ENCODE data around the gene OSBPL10.

The OSBPL10 gene

GRCh38 chr3:31743331-31744089 is 237.6 kb downstream of the OSBPL10 start:
- Histone ChIP-seq H3K27me3 (ENCODE audit: control insufficient read depth, insufficient read depth, low read length) (no peaks in the 10 kb centered on the region), H3K36me3 (ENCODE audit: insufficient read depth, low read length) (peaks cover 7% of the 10 kb centered on the region), H3K9ac (ENCODE audit: low read depth, low read length) (no peak overlapping the region), H3K4me1 (ENCODE audit: control insufficient read depth, insufficient read depth, low read length) (no peaks in the 10 kb centered on the region), H3K4me2 (ENCODE audit: low read length) (no peak overlapping the region), H3K9me3 (replicated peaks; ENCODE audit: low read length) (no peaks in the 10 kb centered on the region), H3K4me3 (ENCODE audit: low read length) (no peak overlapping the region)

DNA sequence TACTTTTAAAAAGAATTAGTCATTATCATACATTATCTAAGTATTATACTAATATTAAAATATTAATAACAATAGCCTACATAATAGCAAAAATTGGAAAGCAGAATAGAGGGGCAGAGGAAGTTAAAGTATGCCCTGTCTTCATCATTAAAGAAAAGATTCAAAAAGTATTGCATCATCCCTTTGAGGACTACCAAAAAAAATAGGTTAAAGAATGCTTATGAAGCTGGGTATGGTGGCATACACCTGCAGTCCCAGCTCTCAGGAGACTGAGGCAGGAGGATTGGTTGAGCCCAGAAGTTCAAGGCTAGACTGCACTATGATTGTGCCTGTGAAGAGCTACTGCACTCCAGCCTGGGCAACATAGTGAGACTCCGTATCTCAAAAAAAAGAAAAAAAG is 240.7 kb downstream of the OSBPL10 start:
- Histone ChIP-seq H3K27me3 (ENCODE audit: control insufficient read depth, insufficient read depth, low read length) (no peaks in the 10 kb centered on the region), H3K36me3 (ENCODE audit: insufficient read depth, low read length) (no peaks in the 10 kb centered on the region), H3K9ac (ENCODE audit: low read depth, low read length) (no peak overlapping the region), H3K4me2 (ENCODE audit: low read length) (no peak overlapping the region), H3K4me1 (ENCODE audit: control insufficient read depth, insufficient read depth, low read length) (no peaks in the 10 kb centered on the region), H3K9me3 (replicated peaks; ENCODE audit: low read length) (no peaks in the 10 kb centered on the region), H3K4me3 (ENCODE audit: low read length) (no peak overlapping the region)

GRCh38 chr3:31738412-31738811 is 242.7 kb downstream of the OSBPL10 start:
- no peak overlapping the region for H3K4me3 ChIP-seq (ENCODE audit: low read length)
- no peaks in the 10 kb centered on the region for H3K9me3 ChIP-seq (replicated peaks; ENCODE audit: low read length)
- H3K36me3 ChIP-seq (ENCODE audit: insufficient read depth, low read length), result no peaks in the 10 kb centered on the region
- H3K27me3 ChIP-seq (ENCODE audit: control insufficient read depth, insufficient read depth, low read length), result no peaks in the 10 kb centered on the region
- H3K4me2 ChIP-seq (ENCODE audit: low read length), result no peak overlapping the region
- H3K9ac ChIP-seq (ENCODE audit: low read depth, low read length), result no peak overlapping the region
- peaks cover under 1% of the 10 kb centered on the region for H3K4me1 ChIP-seq (ENCODE audit: control insufficient read depth, insufficient read depth, low read length)

GRCh38 chr3:31735667-31736066 is 245.4 kb downstream of the OSBPL10 start:
- H3K4me1 ChIP-seq (ENCODE audit: control insufficient read depth, insufficient read depth, low read length), result peaks cover 4% of the 10 kb centered on the region
- no peak overlapping the region for H3K4me3 ChIP-seq (ENCODE audit: low read length)

GRCh38 chr3:31733234-31733667 is 247.8 kb downstream of the OSBPL10 start:
- Histone ChIP-seq H3K4me3 (ENCODE audit: low read length) (no peak overlapping the region), H3K27me3 (ENCODE audit: control insufficient read depth, insufficient read depth, low read length) (no peaks in the 10 kb centered on the region), H3K9ac (ENCODE audit: low read depth, low read length) (no peak overlapping the region), H3K36me3 (ENCODE audit: insufficient read depth, low read length) (no peaks in the 10 kb centered on the region), H3K4me1 (ENCODE audit: control insufficient read depth, insufficient read depth, low read length) (peaks cover 4% of the 10 kb centered on the region), H3K9me3 (replicated peaks; ENCODE audit: low read length) (no peaks in the 10 kb centered on the region), H3K4me2 (ENCODE audit: low read length) (no peak overlapping the region)

More at GRCh38 chr3:31735667-31736066, 245.4 kb downstream of the OSBPL10 start:
- Histone ChIP-seq H3K9ac (ENCODE audit: low read depth, low read length) (no peak overlapping the region), H3K27me3 (ENCODE audit: control insufficient read depth, insufficient read depth, low read length) (no peaks in the 10 kb centered on the region), H3K4me2 (ENCODE audit: low read length) (no peak overlapping the region), H3K36me3 (ENCODE audit: insufficient read depth, low read length) (no peaks in the 10 kb centered on the region), H3K9me3 (replicated peaks; ENCODE audit: low read length) (no peaks in the 10 kb centered on the region)

DNA sequence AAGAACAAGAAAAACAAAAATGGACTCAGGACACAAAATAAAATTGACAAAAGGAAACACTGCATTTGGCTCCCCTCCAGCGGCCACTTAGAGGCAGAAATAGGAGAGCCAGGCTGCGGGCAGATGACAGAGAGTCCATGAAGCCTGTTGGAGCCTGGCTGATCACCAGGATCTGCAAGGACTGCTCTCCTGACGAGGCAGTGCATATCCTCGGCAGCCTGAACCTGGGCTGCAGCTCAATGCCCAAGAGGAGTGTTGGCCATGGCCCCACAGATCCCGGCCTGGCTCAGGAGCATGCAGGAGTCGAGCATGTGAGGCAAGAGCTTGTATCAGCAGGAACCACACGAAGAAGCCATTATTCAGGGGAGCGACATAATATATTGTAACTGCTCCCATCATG is 248.5 kb downstream of the OSBPL10 start:
- Histone ChIP-seq H3K36me3 (ENCODE audit: insufficient read depth, low read length) (no peaks in the 10 kb centered on the region), H3K9me3 (replicated peaks; ENCODE audit: low read length) (no peaks in the 10 kb centered on the region), H3K4me1 (ENCODE audit: control insufficient read depth, insufficient read depth, low read length) (peaks cover 4% of the 10 kb centered on the region), H3K27me3 (ENCODE audit: control insufficient read depth, insufficient read depth, low read length) (no peaks in the 10 kb centered on the region), H3K9ac (ENCODE audit: low read depth, low read length) (no peak overlapping the region), H3K4me3 (ENCODE audit: low read length) (no peak overlapping the region), H3K4me2 (ENCODE audit: low read length) (no peak overlapping the region)

DNA sequence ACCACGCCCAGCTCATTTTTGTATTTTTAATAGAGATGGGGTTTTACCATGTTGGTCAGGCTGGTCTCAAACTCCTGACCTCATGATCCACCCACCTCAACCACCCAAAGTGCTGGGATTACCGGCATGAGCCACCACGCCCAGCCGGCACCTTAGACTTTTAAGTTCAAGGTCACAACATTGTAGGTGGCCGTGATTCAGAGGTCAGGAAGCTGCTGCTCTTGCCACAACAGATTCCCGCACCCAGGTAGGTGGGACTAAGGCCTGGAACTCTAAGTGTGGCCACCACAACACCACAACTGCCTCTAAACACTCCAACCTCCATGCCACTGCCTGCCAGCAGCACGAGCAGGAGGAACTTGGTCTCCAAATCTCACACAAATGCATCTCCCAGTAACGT is 251.5 kb downstream of the OSBPL10 start:
- H3K36me3 ChIP-seq (ENCODE audit: insufficient read depth, low read length), result no peaks in the 10 kb centered on the region
- H3K27me3 ChIP-seq (ENCODE audit: control insufficient read depth, insufficient read depth, low read length), result no peaks in the 10 kb centered on the region
- H3K4me2 ChIP-seq (ENCODE audit: low read length), result no peak overlapping the region
- H3K9me3 ChIP-seq (replicated peaks; ENCODE audit: low read length), result no peaks in the 10 kb centered on the region
- peaks cover 4% of the 10 kb centered on the region for H3K4me1 ChIP-seq (ENCODE audit: control insufficient read depth, insufficient read depth, low read length)
- H3K9ac ChIP-seq (ENCODE audit: low read depth, low read length), result no peak overlapping the region
- no peak overlapping the region for H3K4me3 ChIP-seq (ENCODE audit: low read length)

DNA sequence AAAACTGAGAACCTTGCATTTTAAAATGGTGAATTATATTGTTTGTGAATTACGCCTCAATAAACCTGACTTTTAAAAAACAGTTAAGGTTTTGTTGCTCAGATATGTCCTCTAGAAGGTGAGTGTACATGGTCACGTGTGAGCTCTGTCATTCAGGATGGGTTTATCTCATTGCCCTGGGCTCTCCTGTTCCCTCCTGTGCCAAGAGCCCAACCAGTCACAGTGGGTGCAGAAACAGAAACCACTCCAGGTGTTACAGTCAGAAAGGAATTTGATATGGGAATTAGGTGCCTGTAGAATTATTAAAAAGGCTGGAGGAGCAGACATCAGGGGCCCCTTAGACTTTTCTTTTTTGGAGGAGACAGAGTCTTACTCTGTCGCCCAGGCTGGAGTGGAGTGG is 252.0 kb downstream of the OSBPL10 start:
- Histone ChIP-seq H3K9ac (ENCODE audit: low read depth, low read length) (no peak overlapping the region), H3K4me2 (ENCODE audit: low read length) (no peak overlapping the region), H3K4me3 (ENCODE audit: low read length) (no peak overlapping the region), H3K36me3 (ENCODE audit: insufficient read depth, low read length) (no peaks in the 10 kb centered on the region), H3K9me3 (replicated peaks; ENCODE audit: low read length) (no peaks in the 10 kb centered on the region), H3K4me1 (ENCODE audit: control insufficient read depth, insufficient read depth, low read length) (peaks cover 4% of the 10 kb centered on the region), H3K27me3 (ENCODE audit: control insufficient read depth, insufficient read depth, low read length) (no peaks in the 10 kb centered on the region)

DNA sequence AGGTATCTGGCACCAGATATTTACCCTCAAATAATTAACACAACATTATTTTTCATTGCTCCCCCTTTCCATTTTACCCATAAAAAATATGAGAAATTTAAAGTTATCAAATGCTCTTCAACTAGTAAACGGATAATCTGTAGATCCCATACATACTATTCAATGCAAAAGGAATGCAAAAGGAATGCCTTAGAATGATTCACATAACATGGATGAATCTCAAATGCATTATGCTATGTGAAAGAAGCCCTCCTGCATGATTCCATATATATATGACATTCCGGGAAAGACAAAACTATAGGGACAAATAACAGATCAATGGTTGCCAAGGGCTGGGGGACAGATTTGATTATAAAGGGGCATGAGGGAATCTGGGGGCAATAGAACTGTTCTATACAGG is 252.7 kb downstream of the OSBPL10 start:
- no peaks in the 10 kb centered on the region for H3K9me3 ChIP-seq (replicated peaks; ENCODE audit: low read length)
- no peaks in the 10 kb centered on the region for H3K36me3 ChIP-seq (ENCODE audit: insufficient read depth, low read length)
- H3K27me3 ChIP-seq (ENCODE audit: control insufficient read depth, insufficient read depth, low read length), result no peaks in the 10 kb centered on the region
- H3K4me1 ChIP-seq (ENCODE audit: control insufficient read depth, insufficient read depth, low read length), result peaks cover 3% of the 10 kb centered on the region
- no peak overlapping the region for H3K4me3 ChIP-seq (ENCODE audit: low read length)
- H3K4me2 ChIP-seq (ENCODE audit: low read length), result no peak overlapping the region
- no peak overlapping the region for H3K9ac ChIP-seq (ENCODE audit: low read depth, low read length)

DNA sequence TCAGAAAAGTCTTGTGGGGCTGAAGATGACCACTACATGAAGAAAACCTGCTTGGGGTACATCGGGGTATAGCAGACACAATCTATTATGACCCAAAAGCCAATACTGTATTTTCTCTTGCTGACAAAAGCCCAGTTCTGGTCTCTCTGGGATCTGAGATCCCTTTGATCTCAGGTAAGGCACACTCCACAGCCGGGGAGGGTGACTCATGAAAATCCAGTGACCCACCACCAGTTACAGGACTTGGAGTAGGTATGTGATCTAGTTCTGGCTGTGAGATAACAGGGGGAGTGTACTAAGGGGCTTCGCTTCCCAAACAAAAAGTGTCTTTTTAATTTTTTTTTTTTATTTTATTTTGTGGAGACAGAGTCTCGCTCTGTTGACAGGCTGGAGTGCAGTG is 255.1 kb downstream of the OSBPL10 start:
- Histone ChIP-seq H3K9ac (ENCODE audit: low read depth, low read length) (no peak overlapping the region), H3K27me3 (ENCODE audit: control insufficient read depth, insufficient read depth, low read length) (no peaks in the 10 kb centered on the region), H3K9me3 (replicated peaks; ENCODE audit: low read length) (no peaks in the 10 kb centered on the region), H3K4me2 (ENCODE audit: low read length) (no peak overlapping the region), H3K36me3 (ENCODE audit: insufficient read depth, low read length) (no peaks in the 10 kb centered on the region), H3K4me1 (ENCODE audit: control insufficient read depth, insufficient read depth, low read length) (no peaks in the 10 kb centered on the region), H3K4me3 (ENCODE audit: low read length) (no peak overlapping the region)

GRCh38 chr3:31725568-31725967 is 255.5 kb downstream of the OSBPL10 start:
- Histone ChIP-seq H3K27me3 (ENCODE audit: control insufficient read depth, insufficient read depth, low read length) (no peaks in the 10 kb centered on the region), H3K4me2 (ENCODE audit: low read length) (no peak overlapping the region), H3K9me3 (replicated peaks; ENCODE audit: low read length) (no peaks in the 10 kb centered on the region), H3K4me3 (ENCODE audit: low read length) (no peak overlapping the region), H3K4me1 (ENCODE audit: control insufficient read depth, insufficient read depth, low read length) (no peaks in the 10 kb centered on the region), H3K9ac (ENCODE audit: low read depth, low read length) (no peak overlapping the region), H3K36me3 (ENCODE audit: insufficient read depth, low read length) (no peaks in the 10 kb centered on the region)

- Histone ChIP-seq H3K9ac (ENCODE audit: low read depth, low read length) (no peak overlapping the region), H3K27me3 (ENCODE audit: control insufficient read depth, insufficient read depth, low read length) (no peaks in the 10 kb centered on the region), H3K36me3 (ENCODE audit: insufficient read depth, low read length) (no peaks in the 10 kb centered on the region), H3K4me3 (ENCODE audit: low read length) (no peak overlapping the region), H3K4me2 (ENCODE audit: low read length) (no peak overlapping the region), H3K4me1 (ENCODE audit: control insufficient read depth, insufficient read depth, low read length) (no peaks in the 10 kb centered on the region), H3K9me3 (replicated peaks; ENCODE audit: low read length) (no peaks in the 10 kb centered on the region)
These were observed 256.4 kb downstream of the OSBPL10 start for GRCh38 chr3:31724651-31725050.
